Erythroblast (primary cell): ENCODE data around the gene NLGN1.

Source experiments
- GATA1 ChIP-seq: IDR thresholded peaks from 2 replicates; pipeline ENCODE4 v1.6.1; 2011; ENCODE audit warnings: low read depth, mild to moderate bottlenecking, control low read depth, low read length, moderate library complexity
- POLR2A ChIP-seq: IDR thresholded peaks from 2 replicates; pipeline ENCODE4 v1.6.1; 2011; ENCODE audit warnings: mild to moderate bottlenecking, low read length

DNA sequence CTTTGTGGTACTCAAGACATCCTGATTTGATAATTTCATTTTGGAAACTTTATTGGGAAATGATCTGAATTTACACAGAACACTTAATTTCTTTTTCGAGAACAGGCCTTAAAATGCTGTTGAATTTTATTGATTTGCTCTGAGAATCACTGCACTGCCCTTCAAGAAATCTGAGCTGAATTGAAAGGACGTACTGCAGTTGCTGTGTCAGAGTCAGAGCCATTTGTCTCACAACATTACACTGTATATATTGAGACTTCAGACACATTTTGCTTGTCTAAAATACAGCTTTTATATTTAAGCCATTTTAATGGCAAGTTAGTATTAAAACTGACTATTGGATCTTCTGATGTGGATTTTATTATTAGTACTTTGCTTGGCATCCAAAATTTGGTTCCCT lies 504.1 kb downstream of the NLGN1 start:
- TF ChIP-seq POLR2A (no peak), GATA1 (no peak)
